Spleen (tissue), 11 donors: ENCODE data around the gene IL1RAPL2. TPM values are rescaled to one million over a fixed set of nuclear protein-coding genes. Genes with fewer than 3 reads are reported as not detected.

Source experiments
- DNase-seq: peaks from one replicate; pipeline ENCODE4 v3.0.0-alpha.2; 2020
- H3K27ac ChIP-seq, 8 donors: fragments of 200-600 bp; sonication (generic) in 7 of 8; 1 replicate in 4 of 8; 2 replicates in 4 of 8; pipeline versions ENCODE4 v1.5.0 to v1.8.0; 2016 to 2021; ENCODE audit warnings: inconsistent platforms in 4 of 8, mild to moderate bottlenecking in 4 of 8, moderate library complexity in 1 of 8
- H3K27me3 ChIP-seq, 7 donors: fragments of 200-600 bp; sonication (generic) in 6 of 7; replicated peaks in 1 of 7; 1 replicate in 4 of 7; 2 replicates in 3 of 7; pipeline versions ENCODE4 v1.5.0 to v1.8.0; 2016 to 2021; ENCODE audit warnings: inconsistent platforms in 3 of 7, mild to moderate bottlenecking in 1 of 7
- H3K36me3 ChIP-seq, 6 donors: fragments of 200-600 bp; sonication (generic) in 5 of 6; 1 replicate in 4 of 6; 2 replicates in 2 of 6; pipeline versions ENCODE4 v1.5.0 to v1.8.0; 2016 to 2021; ENCODE audit warnings: inconsistent platforms in 2 of 6
- H3K4me1 ChIP-seq, 6 donors: fragments of 200-600 bp; sonication (generic) in 5 of 6; 1 replicate in 3 of 6; 2 replicates in 3 of 6; pipeline versions ENCODE4 v1.5.0 to v1.8.0; 2016 to 2021; ENCODE audit warnings: inconsistent platforms in 3 of 6
- H3K4me3 ChIP-seq, 8 donors: fragments of 200-600 bp; sonication (generic) in 7 of 8; 1 replicate in 4 of 8; 2 replicates in 4 of 8; pipeline versions ENCODE4 v1.5.0 to v1.8.0; 2016 to 2021; ENCODE audit warnings: inconsistent platforms in 4 of 8, mild to moderate bottlenecking in 4 of 8, moderate library complexity in 2 of 8
- H3K9me3 ChIP-seq, 8 donors: fragments of 200-600 bp; sonication (generic) in 7 of 8; 1 replicate in 4 of 8; 2 replicates in 4 of 8; pipeline versions ENCODE4 v1.5.0 to v1.8.0; 2016 to 2021; ENCODE audit warnings: inconsistent platforms in 4 of 8
- CTCF ChIP-seq, 11 experiments: fragments of 200-600 bp in 7 of 11; fragments of 450-650 bp in 4 of 11; sonication (generic) in 4 of 11; IDR thresholded peaks in 8 of 11; conservative IDR thresholded peaks in 3 of 11; 1 replicate in 7 of 11; 2 replicates in 4 of 11; pipeline versions ENCODE4 v1.4.0 to v1.8.0; 2016 to 2021; ENCODE audit warnings: antibody characterized with exemption in 11 of 11, inconsistent platforms in 4 of 11, mild to moderate bottlenecking in 1 of 11
- POLR2A ChIP-seq, 3 donors: fragments of 450-650 bp; IDR thresholded peaks; one replicate each; pipeline ENCODE4 v1.5.1; 2017; ENCODE audit warnings: antibody characterized with exemption in 3 of 3, mild to moderate bottlenecking in 1 of 3
- POLR2AphosphoS5 ChIP-seq, 3 donors: sonication (generic); formaldehyde crosslinking; IDR thresholded peaks; one replicate each; pipeline ENCODE4 v1.5.1; 2017; ENCODE audit warnings: antibody characterized with exemption in 3 of 3
- WGBS, 5 donors: extraction: QIAGEN DNeasy Blood & Tissue Kit in 3 of 5; methylation state at CpG; one replicate each; pipeline versions ENCODE4 v1.1.5 to v1.1.7; 2013 to 2018; 5-methylcytosine and 5-hydroxymethylcytosine counted together
- intact Hi-C: fragments of 100-400 bp; cut with DNase I; formaldehyde crosslinking; loops from one replicate; pipeline ENCODE4 v1.15.0; 2023; ENCODE audit warnings: low total_unique reads
- polyA plus RNA-seq, 3 donors: library from polyadenylated mRNA; stranded (reverse); fragments of 200-250 nt; gene quantifications; one replicate each; pipeline ENCODE4 v1.2.1, GENCODE V29; 2013
- total RNA-seq, 7 donors: library from RNA; depleted of rRNA in 3 of 7; stranded (reverse); fragments of >200 nt in 3 of 7; fragmentation: NEBNext Ultra II Directional in 4 of 7; extraction: Animal tissue kit (Norgen Biotek cat#: 25700) in 4 of 7; gene quantifications; one replicate each; pipeline versions ENCODE4 v1.1.0 to v1.2.1, GENCODE V29; 2016 to 2021
- donor health status: healthy with polysubstance abuse.
- donor health status: DM: no; HTN: no; CAD: no; lungs with moderate emphysema.
- donor health status: DM: no; HTN: no; CAD: no.
- donor health status: Bipolar disorder and iron deficiency.
- donor health status: healthy.
- donor health status: DM: no; HTN: no; CAD: no.
- donor health status: DM: yes; HTN: yes; CAD: no.

Gene IL1RAPL2
- total and polyA plus RNA-seq, 10 donors, result not detected

GRCh38 chrX:105475801-105476200, 909.8 kb downstream of the IL1RAPL2 start:
- no peaks in the 10 kb centered on the region for H3K9me3 ChIP-seq
- no peaks in the 10 kb centered on the region for H3K36me3 ChIP-seq
- no peak for DNase-seq
- H3K4me1 ChIP-seq, result no peaks in the 10 kb centered on the region
- H3K4me3 ChIP-seq, result no peak overlapping the region
- intact Hi-C loops, result no loop called here
- TF ChIP-seq CTCF (IDR thresholded peaks at IDR 0.05 in 8 of 11, conservative IDR thresholded peaks at IDR 0.05 in 3 of 11) (no peak), POLR2AphosphoS5 (IDR thresholded peaks at IDR 0.05) (no peak), POLR2A (IDR thresholded peaks at IDR 0.05) (no peak)
- no peaks in the 10 kb centered on the region for H3K27me3 ChIP-seq
- no peak overlapping the region for H3K27ac ChIP-seq

GRCh38 chrX:105477351-105477750, 911.4 kb downstream of the IL1RAPL2 start:
- Histone ChIP-seq H3K27ac (no peak overlapping the region), H3K4me3 (no peak overlapping the region), H3K4me1 (no peaks in the 10 kb centered on the region), H3K36me3 (no peaks in the 10 kb centered on the region), H3K27me3 (no peaks in the 10 kb centered on the region), H3K9me3 (no peaks in the 10 kb centered on the region)
- no peak for DNase-seq
- intact Hi-C loops, result no loop called here
- 83 to 100% (median 93%) methylated on average over 1 of the region's 1 CpG for WGBS, 5 donors
- no peak for TF ChIP-seq POLR2AphosphoS5 (IDR thresholded peaks at IDR 0.05)
- TF ChIP-seq POLR2A (IDR thresholded peaks at IDR 0.05), result no peak
- no peak for TF ChIP-seq CTCF (IDR thresholded peaks at IDR 0.05 in 8 of 11, conservative IDR thresholded peaks at IDR 0.05 in 3 of 11)

- intact Hi-C loops, result no loop called here
- H3K36me3 ChIP-seq, result no peaks in the 10 kb centered on the region
- no peak overlapping the region for H3K4me3 ChIP-seq
- H3K4me1 ChIP-seq, result no peaks in the 10 kb centered on the region
- TF ChIP-seq POLR2AphosphoS5 (IDR thresholded peaks at IDR 0.05) (no peak), POLR2A (IDR thresholded peaks at IDR 0.05) (no peak), CTCF (IDR thresholded peaks at IDR 0.05 in 8 of 11, conservative IDR thresholded peaks at IDR 0.05 in 3 of 11) (no peak)
- H3K9me3 ChIP-seq, result peaks cover 0 to 4% (median 0%) of the 10 kb centered on the region in 8 donors
- no peaks in the 10 kb centered on the region for H3K27me3 ChIP-seq
- H3K27ac ChIP-seq, result no peak overlapping the region
- DNase-seq, result no peak
- 76 to 97% (median 89%) methylated on average over 1 of the region's 1 CpG for WGBS, 5 donors
Measured at GRCh38 chrX:105480646-105481310, 914.8 kb downstream of the IL1RAPL2 start.

- Histone ChIP-seq H3K27me3 (no peaks in the 10 kb centered on the region), H3K4me3 (no peak overlapping the region), H3K36me3 (no peaks in the 10 kb centered on the region), H3K4me1 (no peaks in the 10 kb centered on the region), H3K27ac (no peak overlapping the region), H3K9me3 (peaks cover 0 to 6% (median 0%) of the 10 kb centered on the region in 8 donors)
- TF ChIP-seq POLR2AphosphoS5 (IDR thresholded peaks at IDR 0.05), result no peak
- TF ChIP-seq POLR2A (IDR thresholded peaks at IDR 0.05), result no peak
- no peak for TF ChIP-seq CTCF (IDR thresholded peaks at IDR 0.05 in 8 of 11, conservative IDR thresholded peaks at IDR 0.05 in 3 of 11)
- DNase-seq, result no peak
- intact Hi-C loops, result no loop called here
Measured at GRCh38 chrX:105483011-105483410, 917.0 kb downstream of the IL1RAPL2 start.
